HG02938 (cell line): ENCODE measurements around the gene OTUB1.

ENCODE experiments used
- ATAC-seq: cut with Tn5 transposase; IDR thresholded peaks from one replicate; pipeline ENCODE4 v1.9.1; 2021; ENCODE audit warnings: mild to moderate bottlenecking, moderate library complexity; ENCODE audit not compliant: unreplicated experiment

OTUB1 gene

GRCh38 chr11:64022125-64022784, 36.0 kb downstream of the OTUB1 start:
- no peak for ATAC-seq

GRCh38 chr11:64023712-64024710, 37.8 kb downstream of the OTUB1 start:
- no peak for ATAC-seq

GRCh38 chr11:64025205-64025604, 39.0 kb downstream of the OTUB1 start:
- no peak for ATAC-seq

- no peak for ATAC-seq
These were observed 40.5 kb downstream of the OTUB1 start for GRCh38 chr11:64026575-64027205.

- no peak for ATAC-seq
These were observed 41.6 kb downstream of the OTUB1 start for GRCh38 chr11:64027651-64028397.

- no peak for ATAC-seq
These were observed 42.3 kb downstream of the OTUB1 start for GRCh38 chr11:64028398-64029115.

- no peak for ATAC-seq
These were observed 43.5 kb downstream of the OTUB1 start for GRCh38 chr11:64029773-64030172.

- ATAC-seq, result no peak
These were observed 44.8 kb downstream of the OTUB1 start for GRCh38 chr11:64031001-64031400.

GRCh38 chr11:64032050-64032449, 45.8 kb downstream of the OTUB1 start:
- ATAC-seq, result no peak

GRCh38 chr11:64034411-64034811, 48.2 kb downstream of the OTUB1 start:
- no peak for ATAC-seq

GRCh38 chr11:64035081-64035524, 48.9 kb downstream of the OTUB1 start:
- no peak for ATAC-seq

GRCh38 chr11:64035576-64035975, 49.3 kb downstream of the OTUB1 start, which contains the start of gene FLRT1:
TSS of gene FLRT1 (plus strand) at chr11:64035931. CDS start at chr11:64116268, 80,337 bp downstream.
- no peak for ATAC-seq

- no peak for ATAC-seq
These were observed 50.1 kb downstream of the OTUB1 start for GRCh38 chr11:64036087-64037026.

- ATAC-seq, result no peak
These were observed 50.9 kb downstream of the OTUB1 start for GRCh38 chr11:64037027-64037634.

GRCh38 chr11:64038500-64038899, 52.3 kb downstream of the OTUB1 start:
- no peak for ATAC-seq

GRCh38 chr11:64039012-64039665, 52.9 kb downstream of the OTUB1 start:
- ATAC-seq, result no peak

GRCh38 chr11:64040684-64041322, 54.6 kb downstream of the OTUB1 start:
- ATAC-seq, result no peak
